ENCODE results near the gene KCNG1.
A peak's percentile ranks its signal among the peaks of the same experiment; 100 is the strongest.

Gene KCNG1

GRCh38 chr20:51061418-51062045 is 38.6 kb upstream of the KCNG1 start:
- DNase-seq (ENCODE audit: low read depth) = no peak
- TF ChIP-seq CTCF (conservative IDR thresholded peaks at IDR 0.05; ENCODE audit: low read depth, low read length) = no peak
- H3K4me3 ChIP-seq (ENCODE audit: low read depth, low read length) = no peak overlapping the region

GRCh38 chr20:51060301-51060700 is 37.4 kb upstream of the KCNG1 start:
- H3K4me3 ChIP-seq (ENCODE audit: low read depth, low read length) = no peak overlapping the region
- DNase-seq (ENCODE audit: low read depth) = no peak
- TF ChIP-seq CTCF (conservative IDR thresholded peaks at IDR 0.05; ENCODE audit: low read depth, low read length) = no peak

- no peak for TF ChIP-seq CTCF (conservative IDR thresholded peaks at IDR 0.05; ENCODE audit: low read depth, low read length)
- no peak overlapping the region for H3K4me3 ChIP-seq (ENCODE audit: low read depth, low read length)
- peak; percentile 62 for DNase-seq (ENCODE audit: low read depth)
Measured at GRCh38 chr20:51059862-51060261, 37.0 kb upstream of the KCNG1 start.

GRCh38 chr20:51058017-51058416 is 35.1 kb upstream of the KCNG1 start:
- DNase-seq (ENCODE audit: low read depth) = no peak
- TF ChIP-seq CTCF (conservative IDR thresholded peaks at IDR 0.05; ENCODE audit: low read depth, low read length) = no peak
- H3K4me3 ChIP-seq (ENCODE audit: low read depth, low read length) = no peak overlapping the region

- no peak for DNase-seq (ENCODE audit: low read depth)
- TF ChIP-seq CTCF (conservative IDR thresholded peaks at IDR 0.05; ENCODE audit: low read depth, low read length) = no peak
Measured at GRCh38 chr20:51054233-51054632, 31.3 kb upstream of the KCNG1 start.

GRCh38 chr20:51050531-51051075 is 27.7 kb upstream of the KCNG1 start:
- H3K4me3 ChIP-seq (ENCODE audit: low read depth, low read length) = no peak overlapping the region
- DNase-seq (ENCODE audit: low read depth) = peak; percentile 11
- TF ChIP-seq CTCF (conservative IDR thresholded peaks at IDR 0.05; ENCODE audit: low read depth, low read length) = no peak

More at GRCh38 chr20:51054233-51054632, 31.3 kb upstream of the KCNG1 start:
- no peak overlapping the region for H3K4me3 ChIP-seq (ENCODE audit: low read depth, low read length)
